CD4-positive, alpha-beta T cell treated with Interleukin-17A for 4 hours (primary cell): Measurements from ENCODE around the gene JSRP1.

ENCODE experiments used
- DNase-seq: peaks from one replicate; pipeline ENCODE4 v3.0.0-alpha.2; 2020; ENCODE audit warnings: mixed read lengths

The JSRP1 gene

GRCh38 chr19:2214251-2214650 lies 42.0 kb downstream of the JSRP1 start:
- DNase-seq = no peak

DNA sequence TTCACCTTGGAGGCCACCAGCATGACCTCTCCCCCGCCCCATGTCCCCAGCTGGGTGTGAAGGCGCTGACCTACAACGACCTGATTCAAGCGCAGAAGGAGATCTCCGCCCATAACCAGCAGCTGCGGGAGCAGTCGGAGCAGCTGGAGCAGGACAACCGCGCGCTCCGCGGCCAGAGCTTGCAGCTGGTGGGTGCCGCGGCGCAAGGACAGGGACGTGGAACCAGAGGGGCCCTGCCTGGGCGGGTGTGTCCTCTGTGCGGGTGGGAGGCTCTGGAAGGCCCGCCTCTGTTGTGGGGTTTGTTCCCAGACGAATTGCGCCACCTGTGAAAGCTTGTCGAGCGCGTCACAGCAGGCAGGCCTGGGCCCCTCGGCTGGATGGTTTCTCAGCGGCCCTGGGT lies 42.4 kb downstream of the JSRP1 start:
- DNase-seq = no peak

GRCh38 chr19:2212861-2213711 lies 43.1 kb downstream of the JSRP1 start:
- no peak for DNase-seq

GRCh38 chr19:2210987-2211740 lies 45.1 kb downstream of the JSRP1 start:
- no peak for DNase-seq

DNA sequence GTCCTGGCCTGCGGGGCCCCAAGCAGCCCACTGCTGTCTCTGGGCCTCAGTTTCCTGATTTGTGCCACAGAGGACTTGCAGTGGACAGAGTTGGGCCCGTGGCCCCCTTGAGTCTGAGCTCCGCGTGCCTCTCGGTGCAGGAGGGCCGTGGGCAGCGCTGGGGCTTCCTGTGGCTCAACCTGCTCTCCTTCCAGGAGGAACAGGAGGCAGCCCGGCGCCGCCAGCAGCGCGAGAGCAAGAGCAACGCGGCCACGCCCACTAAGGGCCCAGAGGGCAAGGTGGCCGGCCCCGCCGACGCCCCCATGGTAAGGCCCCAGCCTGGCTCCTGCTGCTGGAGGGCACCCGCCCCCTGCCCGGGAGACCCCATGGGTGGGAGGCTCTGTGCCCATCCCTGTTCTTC lies 46.0 kb downstream of the JSRP1 start:
- DNase-seq = no peak

DNA sequence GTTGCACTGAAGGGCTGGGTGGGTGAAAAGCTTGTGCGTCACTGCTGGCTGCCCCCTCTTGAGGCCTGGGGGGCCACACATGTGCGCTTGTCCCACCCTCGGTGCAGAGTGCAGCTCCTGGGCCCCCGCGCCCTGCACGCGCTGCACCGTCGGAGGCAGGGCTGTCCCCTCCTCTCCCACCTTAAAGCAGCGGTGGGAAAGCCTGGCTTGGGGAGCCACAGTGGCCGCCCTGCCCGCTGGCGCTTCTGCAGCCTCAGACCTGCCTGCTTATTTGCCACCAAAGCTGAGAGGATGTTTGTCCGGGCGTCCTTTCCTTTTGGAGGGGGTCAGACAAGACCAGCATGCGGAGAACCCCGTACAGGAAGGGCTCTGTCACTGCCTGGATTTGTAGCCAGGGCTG lies 46.8 kb downstream of the JSRP1 start:
- DNase-seq = no peak

DNA sequence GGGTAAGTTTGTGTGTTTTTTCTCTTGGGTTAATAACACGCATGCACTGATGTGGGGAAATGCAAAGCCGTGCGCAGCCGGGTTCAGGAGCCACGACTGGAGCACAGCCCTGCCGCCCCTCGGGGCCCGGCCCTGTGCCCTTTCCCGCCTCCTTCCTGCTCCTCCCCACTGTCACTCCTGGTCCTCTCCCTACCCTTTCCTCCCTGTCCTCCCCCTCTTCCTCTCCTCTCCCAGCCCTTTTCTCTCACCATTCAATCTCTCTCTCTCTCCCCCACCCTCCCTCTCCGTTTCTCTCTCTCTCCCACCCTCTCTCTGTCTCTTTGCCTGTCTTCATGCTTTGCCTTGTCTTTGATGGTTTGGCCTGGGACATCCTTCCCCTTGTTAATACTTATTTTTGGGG lies 47.2 kb downstream of the JSRP1 start:
- DNase-seq = no peak

- DNase-seq = peak; percentile 39
Measured at GRCh38 chr19:2207991-2208860, 48.0 kb downstream of the JSRP1 start.

DNA sequence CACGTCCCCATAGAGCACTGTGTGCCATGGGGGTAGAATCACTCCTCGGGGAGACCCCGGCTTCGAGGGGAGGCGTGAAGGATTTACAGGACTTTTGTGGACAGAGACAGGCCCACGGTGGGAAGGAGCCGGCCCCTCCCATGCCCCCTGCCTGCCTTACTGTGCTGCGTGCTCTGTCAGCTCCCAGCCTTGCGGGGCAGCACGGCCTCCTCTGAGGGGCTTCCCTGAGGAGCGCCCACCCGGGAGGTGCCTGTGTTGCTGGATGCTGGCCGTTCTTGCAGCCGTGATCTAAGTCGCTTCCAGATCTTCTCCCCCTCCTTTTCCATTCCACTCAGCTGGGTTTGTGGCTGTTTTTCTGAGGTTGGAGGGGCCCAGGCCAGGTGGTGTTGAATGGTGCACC lies 49.2 kb downstream of the JSRP1 start:
- DNase-seq = no peak

DNA sequence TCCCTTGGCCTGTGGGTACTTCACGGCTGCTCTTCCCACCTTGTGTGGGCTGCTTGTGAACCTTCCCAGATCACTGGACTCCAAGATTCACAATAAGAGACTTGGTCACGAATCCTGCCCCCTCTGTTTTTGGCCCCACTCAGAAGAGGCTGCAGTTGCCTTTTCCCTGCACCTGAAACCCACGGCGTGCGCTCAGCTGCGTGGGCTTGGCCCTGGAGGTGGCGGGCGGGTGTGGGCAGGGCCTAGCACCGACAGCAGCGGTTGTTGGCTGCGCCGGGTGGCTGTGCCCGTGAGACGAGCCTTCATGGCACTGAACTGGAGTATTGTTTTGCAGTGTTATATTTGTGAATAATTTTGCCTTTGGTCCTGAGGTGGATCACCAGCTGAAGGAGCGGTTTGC lies 53.9 kb downstream of the JSRP1 start:
- DNase-seq = no peak
